ENCODE results near the gene FAM170B.

DNA sequence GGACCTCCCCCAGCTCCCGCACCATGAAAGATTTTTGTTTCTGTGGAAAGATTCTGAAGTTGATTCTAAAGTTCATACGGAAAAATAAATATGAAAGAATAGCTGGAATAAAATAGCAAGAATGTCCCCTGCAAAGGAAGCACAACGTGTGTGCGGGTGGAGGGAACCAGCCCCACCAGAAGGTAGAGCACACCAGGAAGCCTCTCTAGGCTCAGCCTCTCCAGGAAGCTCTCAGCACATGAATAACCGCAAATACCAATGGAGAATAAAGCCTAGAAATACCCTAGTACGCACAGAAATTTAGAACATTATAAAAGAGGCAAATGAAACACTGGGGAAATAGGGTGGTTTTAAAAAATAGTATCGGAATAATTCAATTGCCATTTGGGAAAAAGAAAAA, 24.6 kb upstream of the FAM170B start:
- TF ChIP-seq, protein P1, sequence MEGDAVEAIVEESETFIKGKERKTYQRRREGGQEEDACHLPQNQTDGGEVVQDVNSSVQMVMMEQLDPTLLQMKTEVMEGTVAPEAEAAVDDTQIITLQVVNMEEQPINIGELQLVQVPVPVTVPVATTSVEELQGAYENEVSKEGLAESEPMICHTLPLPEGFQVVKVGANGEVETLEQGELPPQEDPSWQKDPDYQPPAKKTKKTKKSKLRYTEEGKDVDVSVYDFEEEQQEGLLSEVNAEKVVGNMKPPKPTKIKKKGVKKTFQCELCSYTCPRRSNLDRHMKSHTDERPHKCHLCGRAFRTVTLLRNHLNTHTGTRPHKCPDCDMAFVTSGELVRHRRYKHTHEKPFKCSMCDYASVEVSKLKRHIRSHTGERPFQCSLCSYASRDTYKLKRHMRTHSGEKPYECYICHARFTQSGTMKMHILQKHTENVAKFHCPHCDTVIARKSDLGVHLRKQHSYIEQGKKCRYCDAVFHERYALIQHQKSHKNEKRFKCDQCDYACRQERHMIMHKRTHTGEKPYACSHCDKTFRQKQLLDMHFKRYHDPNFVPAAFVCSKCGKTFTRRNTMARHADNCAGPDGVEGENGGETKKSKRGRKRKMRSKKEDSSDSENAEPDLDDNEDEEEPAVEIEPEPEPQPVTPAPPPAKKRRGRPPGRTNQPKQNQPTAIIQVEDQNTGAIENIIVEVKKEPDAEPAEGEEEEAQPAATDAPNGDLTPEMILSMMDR (IDR thresholded peaks at IDR 0.05), result no peak
- no peak for TF ChIP-seq POLR2A (IDR thresholded peaks at IDR 0.05)

Data from right lobe of liver (tissue), 4 donors.